GM12874 (cell line): ENCODE data around the gene FLYWCH1.

ENCODE experiments used
- TF ChIP-seq, protein P1 (sequence below): IDR thresholded peaks from 2 replicates; pipeline ENCODE4 v1.5.1; 2011; ENCODE audit warnings: low read depth, mild to moderate bottlenecking, control low read depth, low read length, moderate library complexity; ENCODE audit not compliant: insufficient read depth

The FLYWCH1 gene

DNA sequence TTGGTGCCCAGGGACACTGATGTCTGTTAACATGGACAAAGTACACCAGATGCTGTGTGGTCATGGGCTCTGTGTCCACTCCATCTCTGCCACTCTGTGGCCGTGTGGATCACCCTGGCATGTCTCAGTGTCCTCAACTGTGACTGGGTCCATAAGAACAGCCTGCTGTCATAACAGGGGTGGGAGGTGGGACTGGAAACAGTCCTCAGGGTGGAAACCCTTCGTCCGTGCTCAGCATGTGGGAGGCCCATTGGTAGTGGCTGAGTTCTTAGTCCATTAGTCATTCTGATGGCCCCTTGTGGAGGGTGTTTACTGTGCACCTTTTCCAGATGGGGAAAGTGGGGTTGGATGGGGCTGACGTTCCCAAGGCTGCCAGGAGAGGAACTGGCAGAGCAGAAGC is 15.9 kb upstream of the FLYWCH1 start:
- TF ChIP-seq, protein P1, sequence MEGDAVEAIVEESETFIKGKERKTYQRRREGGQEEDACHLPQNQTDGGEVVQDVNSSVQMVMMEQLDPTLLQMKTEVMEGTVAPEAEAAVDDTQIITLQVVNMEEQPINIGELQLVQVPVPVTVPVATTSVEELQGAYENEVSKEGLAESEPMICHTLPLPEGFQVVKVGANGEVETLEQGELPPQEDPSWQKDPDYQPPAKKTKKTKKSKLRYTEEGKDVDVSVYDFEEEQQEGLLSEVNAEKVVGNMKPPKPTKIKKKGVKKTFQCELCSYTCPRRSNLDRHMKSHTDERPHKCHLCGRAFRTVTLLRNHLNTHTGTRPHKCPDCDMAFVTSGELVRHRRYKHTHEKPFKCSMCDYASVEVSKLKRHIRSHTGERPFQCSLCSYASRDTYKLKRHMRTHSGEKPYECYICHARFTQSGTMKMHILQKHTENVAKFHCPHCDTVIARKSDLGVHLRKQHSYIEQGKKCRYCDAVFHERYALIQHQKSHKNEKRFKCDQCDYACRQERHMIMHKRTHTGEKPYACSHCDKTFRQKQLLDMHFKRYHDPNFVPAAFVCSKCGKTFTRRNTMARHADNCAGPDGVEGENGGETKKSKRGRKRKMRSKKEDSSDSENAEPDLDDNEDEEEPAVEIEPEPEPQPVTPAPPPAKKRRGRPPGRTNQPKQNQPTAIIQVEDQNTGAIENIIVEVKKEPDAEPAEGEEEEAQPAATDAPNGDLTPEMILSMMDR: no peak

DNA sequence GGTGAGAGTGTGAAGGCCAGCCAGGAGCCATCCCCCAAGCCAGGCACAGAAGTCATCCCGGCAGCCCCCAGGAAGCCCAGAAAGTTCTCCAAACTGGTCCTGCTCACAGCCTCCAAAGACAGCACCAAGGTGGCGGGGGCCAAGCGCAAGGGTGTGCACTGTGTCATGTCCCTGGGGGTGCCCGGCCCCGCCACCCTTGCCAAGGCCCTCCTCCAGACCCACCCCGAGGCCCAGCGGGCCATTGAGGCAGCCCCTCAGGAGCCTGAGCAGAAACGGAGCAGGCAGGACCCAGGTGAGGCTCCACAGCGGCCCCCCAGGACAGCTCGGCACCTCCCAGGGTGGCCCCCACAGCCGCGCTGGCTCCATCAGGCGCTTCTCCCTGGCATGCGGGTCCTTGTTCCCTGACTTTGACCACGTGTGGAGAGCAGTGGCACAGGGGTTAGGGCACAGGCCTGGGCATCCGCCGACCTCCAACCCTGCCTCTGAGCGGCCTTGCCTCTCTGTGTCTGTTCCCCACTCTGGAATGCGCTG is 15.2 kb upstream of the FLYWCH1 start:
- TF ChIP-seq, protein P1: no peak

DNA sequence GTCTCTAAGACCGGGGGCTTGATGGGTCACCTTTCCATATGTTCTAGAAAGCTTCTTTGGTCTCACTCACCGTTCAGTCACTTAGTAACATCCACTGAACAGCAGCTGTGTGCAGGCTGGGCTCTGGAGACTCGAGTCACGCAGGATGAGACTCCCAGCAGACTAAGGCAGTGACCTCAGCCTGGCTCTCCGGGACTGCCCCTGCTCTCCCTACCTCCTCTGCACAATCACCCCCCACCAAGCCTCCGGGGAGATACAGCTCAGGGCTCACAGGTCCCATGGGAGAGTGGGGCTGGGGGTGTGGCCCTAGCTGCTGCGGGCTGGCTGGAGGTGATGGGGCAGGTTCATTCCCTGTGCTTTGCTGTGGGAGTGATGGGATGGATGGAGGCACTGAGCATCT is 14.6 kb upstream of the FLYWCH1 start:
- TF ChIP-seq, protein P1: no peak

DNA sequence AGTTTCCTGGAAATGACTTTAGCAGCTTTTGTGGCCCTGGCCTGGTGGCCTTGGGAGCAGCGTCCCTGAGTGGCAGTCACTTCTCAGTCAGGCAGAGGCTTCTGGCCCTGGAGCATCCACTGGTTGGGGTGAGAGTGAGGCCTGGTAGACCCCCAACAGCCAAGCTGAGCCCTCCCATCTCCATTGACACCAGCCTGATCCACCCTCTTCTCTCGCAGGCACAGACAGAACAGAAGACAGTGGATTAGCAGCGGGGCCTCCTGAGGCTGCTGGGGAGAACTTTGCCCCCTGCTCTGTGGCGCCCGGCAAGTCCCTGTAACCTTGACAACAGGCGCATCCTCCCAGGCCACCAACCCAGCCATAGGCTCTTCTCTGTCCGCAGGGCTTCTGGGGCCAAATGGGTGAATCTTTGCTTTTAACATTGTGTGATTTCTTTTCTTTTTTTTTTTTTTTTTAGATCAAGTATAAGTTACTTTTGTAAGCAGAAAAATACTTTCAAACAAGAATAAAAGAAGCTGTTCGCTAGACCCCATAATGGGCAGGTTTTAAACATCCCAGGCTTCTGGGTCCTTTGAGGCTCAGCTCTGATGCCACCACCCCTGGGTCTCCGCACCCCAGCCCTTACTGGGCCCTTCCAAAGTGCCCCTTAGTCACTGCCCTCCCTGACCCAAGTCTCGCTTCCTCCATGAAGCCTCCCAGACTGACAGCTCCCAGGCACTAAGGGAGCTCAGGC is 12.7 kb upstream of the FLYWCH1 start:
- TF ChIP-seq, protein P1: no peak

DNA sequence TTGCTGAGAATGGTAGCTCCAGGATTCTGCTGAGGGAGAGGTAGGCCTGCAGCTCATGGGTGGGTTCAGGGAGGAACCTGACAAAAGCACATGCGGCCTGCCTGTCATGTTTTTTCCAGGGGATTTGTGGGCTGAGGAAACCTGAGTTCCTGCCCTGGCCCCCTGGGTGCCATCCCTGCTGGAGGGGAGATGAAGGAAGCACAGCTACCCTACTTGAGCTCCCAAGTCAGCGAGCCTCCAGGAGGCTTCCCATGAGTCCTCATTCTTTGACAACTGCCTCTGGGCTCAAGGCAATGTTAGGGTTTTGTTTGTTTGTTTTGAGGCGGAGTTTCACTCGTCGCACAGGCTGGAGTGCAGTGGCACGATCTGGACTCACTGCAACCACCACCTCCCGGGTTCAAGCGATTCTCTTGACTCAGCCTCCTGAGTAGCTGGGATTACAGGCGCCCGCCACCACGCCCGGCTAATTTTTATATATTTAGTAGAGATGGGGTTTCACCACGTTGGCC is 12.1 kb upstream of the FLYWCH1 start:
- TF ChIP-seq, protein P1: no peak

DNA sequence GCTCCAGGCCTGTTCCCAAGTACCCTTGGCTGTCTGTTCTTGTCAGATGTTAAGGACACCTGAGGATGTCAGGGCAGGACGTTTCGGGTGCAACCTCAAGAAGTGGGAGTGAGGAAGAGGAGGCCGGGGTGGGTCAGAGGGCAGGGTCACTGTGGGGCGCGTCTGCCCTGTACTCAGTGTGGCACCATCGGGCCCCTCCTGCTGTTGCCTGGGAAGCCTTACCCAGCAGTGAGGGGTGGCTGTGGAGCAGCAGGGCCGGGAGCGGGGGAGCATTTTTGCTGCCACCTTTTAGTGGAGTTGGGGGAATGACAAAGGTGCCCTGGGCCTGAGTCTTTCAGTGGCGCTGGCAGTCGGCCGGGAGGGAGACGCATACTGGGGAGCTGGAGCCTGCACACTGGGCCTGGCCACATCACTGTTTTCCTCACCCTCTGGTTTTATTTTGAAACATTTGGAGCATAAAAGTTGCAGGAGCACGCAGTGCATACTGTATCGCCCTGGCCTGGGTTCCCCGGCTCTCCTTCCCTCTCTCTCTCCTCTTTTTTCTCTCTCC is 11.1 kb upstream of the FLYWCH1 start:
- TF ChIP-seq, protein P1: no peak

DNA sequence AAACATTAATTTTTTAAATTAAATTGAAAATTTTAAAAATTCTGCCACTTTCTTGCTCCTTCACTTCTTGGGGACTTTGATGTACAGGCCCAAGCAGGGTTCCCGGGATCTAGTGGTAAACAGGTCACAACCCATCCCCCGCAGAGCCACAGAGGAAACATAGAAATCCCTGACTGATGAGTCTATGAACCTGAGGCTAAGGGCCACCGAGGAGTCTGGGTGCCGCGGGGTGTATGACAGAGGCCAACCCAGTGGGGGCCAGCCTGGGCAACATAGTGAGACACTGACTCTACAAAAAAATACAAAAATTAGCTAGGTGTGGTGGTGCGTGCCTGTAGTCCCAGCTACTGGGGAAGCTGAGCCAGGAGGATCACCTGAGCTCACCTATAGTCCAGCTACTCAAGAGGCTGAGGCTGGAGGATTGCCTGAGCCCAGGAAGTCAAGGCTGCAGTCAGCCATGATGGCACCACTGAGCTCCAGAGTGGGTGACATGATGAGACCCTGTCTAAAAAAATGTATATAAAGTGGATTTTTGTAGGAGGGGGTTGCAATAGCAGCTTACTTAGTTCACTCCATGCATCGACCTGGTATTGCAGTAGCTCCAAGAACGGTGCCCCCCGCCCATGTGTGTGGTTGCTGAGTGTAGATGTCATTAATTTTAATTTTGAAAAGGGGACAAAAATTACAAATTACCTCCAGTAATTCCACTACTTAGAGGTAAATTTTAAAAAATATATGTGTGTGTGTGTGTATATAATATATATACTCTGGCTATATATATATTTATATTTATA is 9.2 kb upstream of the FLYWCH1 start:
- TF ChIP-seq, protein P1: no peak
